NT2/D1 (cell line): ENCODE results near the gene ATXN1.

Experiments used
- SUZ12 ChIP-seq: IDR thresholded peaks from 2 replicates; pipeline ENCODE4 v1.6.1; 2011; ENCODE audit not compliant: insufficient read length, insufficient read depth; ENCODE audit errors: extremely low read depth
- YY1 ChIP-seq: IDR thresholded peaks from 2 replicates; pipeline ENCODE4 v1.6.1; 2011; ENCODE audit not compliant: insufficient read length, insufficient read depth
- ZNF274 ChIP-seq: IDR thresholded peaks from 2 replicates; pipeline ENCODE4 v1.6.1; 2011; ENCODE audit warnings: mild to moderate bottlenecking, low read depth, low read length

DNA sequence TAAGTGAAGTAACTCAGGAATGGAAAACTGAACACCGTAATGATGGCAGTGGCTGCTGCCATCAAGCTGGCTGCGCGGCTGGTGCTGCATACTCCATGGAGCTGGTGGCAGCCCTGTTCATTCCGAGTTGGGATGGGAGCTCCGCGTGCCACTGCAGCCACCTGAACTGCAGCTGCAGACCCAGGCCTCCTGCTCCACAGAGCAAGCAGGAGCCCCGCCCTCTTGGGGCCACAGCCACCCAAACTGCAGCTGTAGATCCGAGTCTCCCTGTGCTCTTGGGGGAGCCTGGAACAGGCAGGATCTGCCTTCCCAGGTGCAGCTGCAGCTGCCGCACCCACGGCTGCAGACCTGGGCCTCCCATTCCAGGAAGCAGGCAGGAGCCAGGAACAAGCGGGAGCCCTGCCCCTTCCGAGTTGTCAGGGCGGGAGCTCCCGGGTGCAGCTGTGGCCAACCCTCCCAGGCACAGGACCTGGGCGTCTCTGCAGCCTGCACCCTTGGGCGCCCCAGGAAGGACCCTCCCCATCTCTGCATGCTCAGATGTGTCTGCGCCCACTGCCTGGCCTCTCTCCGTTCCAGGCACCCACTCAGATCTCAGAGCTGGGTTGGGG lies 402.6 kb downstream of the ATXN1 start:
- TF ChIP-seq SUZ12 (no peak), ZNF274 (no peak), YY1 (no peak)
